Panc1 (cell line): ENCODE data around the gene KCNH6. TPM values are rescaled to one million over a fixed set of nuclear protein-coding genes. Genes with fewer than 3 reads are reported as not detected.
A peak's percentile ranks its signal among the peaks of the same experiment; 100 is the strongest.

Experiments
- ATAC-seq: fragments of 200-7000 bp; cut with Tn5 transposase; 2 replicates; pipeline ENCODE4 v1.9.1; 2020; ENCODE audit warnings: mild to moderate bottlenecking, moderate library complexity
- BruUV-seq: library from RNA; stranded (reverse); fragments of 400-500 nt; replicated peaks from 2 replicates; lab custom pipeline; 2021; lab: Mats Ljungman, UMichigan
- CTCF ChIA-PET: fragments of 300-600 bp; sonication (Branson Sonifier 250); formaldehyde crosslinking; loops from one replicate; lab custom pipeline; 2022; ENCODE audit warnings: antibody characterized with exemption; lab: Charles Lee
- POLR2A ChIA-PET: fragments of 300-600 bp; sonication (Branson Sonifier 250); formaldehyde crosslinking; loops from one replicate; lab custom pipeline; 2022; ENCODE audit warnings: antibody characterized with exemption; lab: Charles Lee
- DNase-seq: peaks from one replicate; pipeline ENCODE4 v3.0.0-alpha.2; 2010; ENCODE audit warnings: low read depth, low spot score
- H3K27ac ChIP-seq: 2 replicates; pipeline ENCODE4 v1.5.1; 2011; ENCODE audit warnings: mild to moderate bottlenecking, low read length, inconsistent platforms
- H3K27me3 ChIP-seq: fragments of 200-500 bp; sonication (Bioruptor generic); 2 replicates; pipeline ENCODE4 v1.6.0; 2014; ENCODE audit warnings: low read length, inconsistent platforms; ENCODE audit not compliant: control insufficient read depth, insufficient read depth
- H3K36me3 ChIP-seq: fragments of 200-500 bp; sonication (Bioruptor generic); 2 replicates; pipeline ENCODE4 v1.5.1; 2014; ENCODE audit warnings: inconsistent platforms, mild to moderate bottlenecking, low read length, moderate library complexity; ENCODE audit not compliant: control insufficient read depth, insufficient read depth
- H3K4me1 ChIP-seq: 2 replicates; pipeline ENCODE4 v1.5.1; 2011; ENCODE audit warnings: inconsistent platforms, mild to moderate bottlenecking, low read length, moderate library complexity; ENCODE audit not compliant: control insufficient read depth, insufficient read depth
- H3K4me3 ChIP-seq, 2 experiments: 2 replicates each; pipeline ENCODE4 v1.5.1; 2011 to 2012; ENCODE audit warnings: low read depth in 2 of 2, low read length in 2 of 2, mild to moderate bottlenecking in 2 of 2, inconsistent platforms in 1 of 2, moderate library complexity in 1 of 2
- H3K9me3 ChIP-seq: fragments of 200-500 bp; sonication (Bioruptor generic); 2 replicates; pipeline ENCODE4 v1.5.1; 2014; ENCODE audit warnings: low read depth, mild to moderate bottlenecking, inconsistent platforms, low read length, moderate library complexity; ENCODE audit not compliant: control insufficient read depth, insufficient read depth
- POLR2AphosphoS5 ChIP-seq: IDR thresholded peaks from 2 replicates; pipeline ENCODE4 v1.6.1; 2012; ENCODE audit warnings: mild to moderate bottlenecking, low read depth, low read length, moderate library complexity
- REST ChIP-seq, 2 experiments: IDR thresholded peaks; 2 replicates each; pipeline ENCODE4 v1.6.1; 2011 to 2012; ENCODE audit warnings: low read depth in 2 of 2, control low read depth in 1 of 2, low read length in 1 of 2, mild to moderate bottlenecking in 1 of 2, moderate library complexity in 1 of 2; ENCODE audit not compliant: insufficient read depth in 1 of 2
- SIN3A ChIP-seq: IDR thresholded peaks from 2 replicates; pipeline ENCODE4 v1.6.1; 2012; ENCODE audit warnings: low read depth, mild to moderate bottlenecking, low read length, moderate library complexity, borderline replicate concordance; ENCODE audit not compliant: insufficient read depth
- TCF7L2 ChIP-seq: IDR thresholded peaks from 2 replicates; pipeline ENCODE4 v1.6.1; 2011; ENCODE audit warnings: mild to moderate bottlenecking, low read depth, low read length, inconsistent platforms
- in situ Hi-C: cut with HindIII; loops from 2 replicates; pipeline ENCODE4 v1.10.0; 2016; ENCODE audit warnings: low sequenced_read_pairs, low pct_unique_long_range_greater_than_20kb
- intact Hi-C: fragments of 100-400 bp; cut with micrococcal nuclease; formaldehyde crosslinking; loops from one replicate; pipeline ENCODE4 v1.10.0; 2022; ENCODE audit not compliant: unreplicated experiment
- total RNA-seq: library from RNA; stranded (reverse); gene quantifications from one replicate; pipeline ENCODE4 v1.2.1, GENCODE V29; 2021; ENCODE audit not compliant: unreplicated experiment
- TF ChIP-seq, protein P1 (sequence below): fragments of 450-650 bp; IDR thresholded peaks from 2 replicates; pipeline ENCODE4 v1.5.1; 2017; ENCODE audit warnings: mild to moderate bottlenecking

KCNH6 gene
- total RNA-seq, 1 experiment from 2014 or later: not detected

GRCh38 chr17:63573634-63574033 lies 50.5 kb downstream of the KCNH6 start:
- Histone ChIP-seq H3K4me1 (no peaks in the 10 kb centered on the region), H3K9me3 (no peaks in the 10 kb centered on the region), H3K36me3 (no peaks in the 10 kb centered on the region), H3K27ac (no peak overlapping the region), H3K27me3 (no peaks in the 10 kb centered on the region), H3K4me3 (no peak overlapping the region)
- POLR2A ChIA-PET: no interaction called here
- intact Hi-C loops (no loop called here), in situ Hi-C loops (no loop called here)
- CTCF ChIA-PET: interaction anchor here (0.6 kb wide), 1 partner anchor 135 kb away, joined by 4 read pairs; no protein-coding TSS in a partner anchor
- no TSS peak for BruUV-seq
- no peak for DNase-seq
- TF ChIP-seq, protein P1, sequence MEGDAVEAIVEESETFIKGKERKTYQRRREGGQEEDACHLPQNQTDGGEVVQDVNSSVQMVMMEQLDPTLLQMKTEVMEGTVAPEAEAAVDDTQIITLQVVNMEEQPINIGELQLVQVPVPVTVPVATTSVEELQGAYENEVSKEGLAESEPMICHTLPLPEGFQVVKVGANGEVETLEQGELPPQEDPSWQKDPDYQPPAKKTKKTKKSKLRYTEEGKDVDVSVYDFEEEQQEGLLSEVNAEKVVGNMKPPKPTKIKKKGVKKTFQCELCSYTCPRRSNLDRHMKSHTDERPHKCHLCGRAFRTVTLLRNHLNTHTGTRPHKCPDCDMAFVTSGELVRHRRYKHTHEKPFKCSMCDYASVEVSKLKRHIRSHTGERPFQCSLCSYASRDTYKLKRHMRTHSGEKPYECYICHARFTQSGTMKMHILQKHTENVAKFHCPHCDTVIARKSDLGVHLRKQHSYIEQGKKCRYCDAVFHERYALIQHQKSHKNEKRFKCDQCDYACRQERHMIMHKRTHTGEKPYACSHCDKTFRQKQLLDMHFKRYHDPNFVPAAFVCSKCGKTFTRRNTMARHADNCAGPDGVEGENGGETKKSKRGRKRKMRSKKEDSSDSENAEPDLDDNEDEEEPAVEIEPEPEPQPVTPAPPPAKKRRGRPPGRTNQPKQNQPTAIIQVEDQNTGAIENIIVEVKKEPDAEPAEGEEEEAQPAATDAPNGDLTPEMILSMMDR: peak; percentile 54; the same call in 1 of the 2 replicates
- TF ChIP-seq POLR2AphosphoS5 (no peak), TCF7L2 (no peak)
- peak; percentile 66; the same call in 1 of the 2 replicates for ATAC-seq

GRCh38 chr17:63578027-63578768 lies 55.0 kb downstream of the KCNH6 start:
- no peak for ATAC-seq
- intact Hi-C loops: no loop called here
- H3K27me3 ChIP-seq: no peaks in the 10 kb centered on the region
- H3K4me1 ChIP-seq: no peaks in the 10 kb centered on the region
- in situ Hi-C loops: no loop called here
- DNase-seq: no peak
- CTCF ChIA-PET: no interaction called here
- BruUV-seq: no TSS peak
- H3K4me3 ChIP-seq: no peak overlapping the region
- no peak overlapping the region for H3K27ac ChIP-seq
- H3K9me3 ChIP-seq: no peaks in the 10 kb centered on the region
- no peak for TF ChIP-seq SIN3A
- no peak for TF ChIP-seq POLR2AphosphoS5
- no peak for TF ChIP-seq REST (IDR thresholded peaks at IDR 0.05; ENCODE audit: insufficient read depth in 1 of 2, low read depth in 2 of 2, low read length in 1 of 2)
- TF ChIP-seq, protein P1: no peak
- no peak for TF ChIP-seq TCF7L2
- POLR2A ChIA-PET: no interaction called here
- H3K36me3 ChIP-seq: peaks cover 5% of the 10 kb centered on the region
